GM12892 (cell line): ENCODE results near the gene SPARC.

ENCODE experiments used
- POLR2A ChIP-seq: IDR thresholded peaks from 2 replicates; pipeline ENCODE4 v1.6.1; 2011; ENCODE audit warnings: low read depth, low read length, control low read depth
- TAF1 ChIP-seq: IDR thresholded peaks from 2 replicates; pipeline ENCODE4 v1.6.1; 2011; ENCODE audit warnings: low read depth, mild to moderate bottlenecking, control low read depth, low read length, borderline replicate concordance

GRCh38 chr5:151733358-151734063 is 46.8 kb upstream of the SPARC start:
- TF ChIP-seq POLR2A (no peak), TAF1 (no peak)
